Measurements from ENCODE around the gene INPPL1. TPM values are rescaled to one million over a fixed set of nuclear protein-coding genes. Genes with fewer than 3 reads are reported as not detected.
"Not testable (repeated sequence)": the region's sequence is repeated elsewhere in the genome, so short reads cannot be mapped to it uniquely, and the experiment has no call there.

Gene INPPL1
- total RNA-seq, 1 donor from 2014 or later: 56.3 TPM

- no peak for DNase-seq (ENCODE audit: low spot score)
- no peak for ATAC-seq
These were observed 16.8 kb downstream of the INPPL1 start for GRCh38 chr11:72241291-72241781.

GRCh38 chr11:72242141-72242540, 17.6 kb downstream of the INPPL1 start:
- ATAC-seq: no peak
- DNase-seq (ENCODE audit: low spot score): no peak

GRCh38 chr11:72243173-72244059, 18.8 kb downstream of the INPPL1 start:
- ATAC-seq (no peak), DNase-seq (ENCODE audit: low spot score) (no peak)

GRCh38 chr11:72244060-72244360, 19.4 kb downstream of the INPPL1 start, which contains the start of gene PHOX2A:
Gene PHOX2A, minus strand, starts transcription at chr11:72244176. Its CDS starts 172 bp downstream, at chr11:72244004.
- no peak for DNase-seq (ENCODE audit: low spot score)
- no peak for ATAC-seq

GRCh38 chr11:72244361-72245262, 20.0 kb downstream of the INPPL1 start:
- ATAC-seq: no peak
- no peak for DNase-seq (ENCODE audit: low spot score)

GRCh38 chr11:72245263-72245816, 20.8 kb downstream of the INPPL1 start:
- no peak for DNase-seq (ENCODE audit: low spot score)
- no peak for ATAC-seq

- no peak for DNase-seq (ENCODE audit: low spot score)
- no peak for ATAC-seq
These were observed 23.0 kb downstream of the INPPL1 start for GRCh38 chr11:72247584-72247983.

- no peak for ATAC-seq
- DNase-seq (ENCODE audit: low spot score): no peak
These were observed 25.4 kb downstream of the INPPL1 start for GRCh38 chr11:72249961-72250360.

- DNase-seq (ENCODE audit: low spot score) (no peak), ATAC-seq (no peak)
These were observed 26.3 kb downstream of the INPPL1 start for GRCh38 chr11:72250661-72251464.

GRCh38 chr11:72251614-72252013, 27.0 kb downstream of the INPPL1 start:
- no peak for ATAC-seq
- DNase-seq (ENCODE audit: low spot score): no peak

GRCh38 chr11:72253392-72253791, 28.8 kb downstream of the INPPL1 start:
- ATAC-seq: no peak
- DNase-seq (ENCODE audit: low spot score): no peak

- DNase-seq (ENCODE audit: low spot score): no peak
These were observed 29.9 kb downstream of the INPPL1 start for GRCh38 chr11:72254299-72254993.

GRCh38 chr11:72257570-72257969, 33.0 kb downstream of the INPPL1 start:
- ATAC-seq (no peak), DNase-seq (ENCODE audit: low spot score) (no peak)

More at GRCh38 chr11:72254299-72254993, 29.9 kb downstream of the INPPL1 start:
- ATAC-seq: no peak

GRCh38 chr11:72259490-72259889, 34.9 kb downstream of the INPPL1 start:
- no peak for ATAC-seq
- DNase-seq (ENCODE audit: low spot score): no peak

- DNase-seq (ENCODE audit: low spot score): no peak
These were observed 36.0 kb downstream of the INPPL1 start for GRCh38 chr11:72260574-72260973.

GRCh38 chr11:72263361-72263760, 38.8 kb downstream of the INPPL1 start:
- no peak for DNase-seq (ENCODE audit: low spot score)
- no peak for ATAC-seq

More at GRCh38 chr11:72260574-72260973, 36.0 kb downstream of the INPPL1 start:
- ATAC-seq: no peak

GRCh38 chr11:72265951-72266350, 41.4 kb downstream of the INPPL1 start:
- ATAC-seq (no peak), DNase-seq (ENCODE audit: low spot score) (no peak)

- ATAC-seq; DNase-seq (ENCODE audit: low spot score): not testable (repeated sequence)
These were observed 42.4 kb downstream of the INPPL1 start for GRCh38 chr11:72266960-72267359.

GRCh38 chr11:72267956-72268617, 43.5 kb downstream of the INPPL1 start:
- ATAC-seq: no peak
- DNase-seq (ENCODE audit: low spot score): no peak
